ENCODE measurements around the gene TMEM271. TPM values are rescaled to one million over a fixed set of nuclear protein-coding genes. Genes with fewer than 3 reads are reported as not detected.

TMEM271 gene
- total and polyA plus RNA-seq, 2 experiments from 2014 or later = not detected

DNA sequence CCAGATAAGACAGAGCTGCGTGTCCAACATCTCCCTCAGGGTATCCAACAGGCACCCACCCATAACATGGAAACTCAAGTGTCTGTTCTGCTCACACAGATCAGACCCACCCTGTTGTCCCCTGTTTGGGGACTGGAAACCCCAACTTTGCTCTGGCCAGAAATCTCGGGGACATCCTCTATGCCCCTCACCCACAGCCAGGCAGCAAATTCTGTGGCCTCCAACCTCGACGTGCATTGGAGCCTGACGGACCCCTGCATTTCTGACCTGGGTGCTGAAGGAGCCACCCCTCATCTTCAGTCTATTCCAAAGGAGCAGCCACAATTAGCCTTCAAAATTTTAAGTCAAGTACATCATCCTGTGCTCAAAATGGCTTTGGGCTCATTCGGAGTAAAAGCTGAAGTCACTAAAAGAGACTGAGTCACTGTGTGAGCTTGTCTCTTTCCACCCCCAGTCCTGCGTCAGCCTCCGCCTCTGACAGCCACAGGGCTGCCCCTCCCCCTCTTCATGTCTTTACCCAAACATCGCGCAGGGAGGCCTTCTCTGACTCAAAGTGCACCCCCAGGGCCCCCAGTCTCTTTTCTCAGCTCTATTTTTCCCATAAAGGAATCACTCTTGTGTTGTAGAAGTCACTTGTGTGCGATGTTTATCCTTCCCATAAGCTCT lies 24.9 kb upstream of the TMEM271 start:
- H3K4me2 ChIP-seq = no peak overlapping the region
- no peak for DNase-seq (ENCODE audit: low spot score)
- no peaks in the 10 kb centered on the region for H3K4me1 ChIP-seq (ENCODE audit: insufficient read depth)
- WGBS (ENCODE audit: low lambda C conversion rate, missing lambda C conversion rate) = 69% methylated on average over 11 of the region's 11 CpGs
- H2AFZ ChIP-seq = no peak overlapping the region
- no peak for TF ChIP-seq EZH2 (IDR thresholded peaks at IDR 0.05; ENCODE audit: borderline replicate concordance)
- TF ChIP-seq CTCF (IDR thresholded peaks at IDR 0.05; ENCODE audit: poor library complexity) = no peak
- no peak for TF ChIP-seq EZH2phosphoT487 (IDR thresholded peaks at IDR 0.05; ENCODE audit: low read depth, severe bottlenecking, unreplicated experiment)
- no peak overlapping the region for H3K27ac ChIP-seq
- no peaks in the 10 kb centered on the region for H3K9me3 ChIP-seq (ENCODE audit: low read depth)
- H3K4me3 ChIP-seq = no peak overlapping the region
- H3K27me3 ChIP-seq = no peaks in the 10 kb centered on the region
- H3K79me2 ChIP-seq = no peaks in the 10 kb centered on the region
- no peaks in the 10 kb centered on the region for H4K20me1 ChIP-seq (ENCODE audit: insufficient read depth, poor library complexity, severe bottlenecking)
- H3K36me3 ChIP-seq (replicated peaks; ENCODE audit: insufficient read depth, low read depth) = no peaks in the 10 kb centered on the region
- no peaks in the 10 kb centered on the region for H3K9me2 ChIP-seq (replicated peaks; ENCODE audit: insufficient read depth)

GRCh38 chr4:600166-600565 lies 24.1 kb upstream of the TMEM271 start:
- H4K20me1 ChIP-seq (ENCODE audit: insufficient read depth, poor library complexity, severe bottlenecking) = no peaks in the 10 kb centered on the region
- H3K9me3 ChIP-seq (ENCODE audit: low read depth) = no peaks in the 10 kb centered on the region
- no peak for DNase-seq (ENCODE audit: low spot score)
- H3K79me2 ChIP-seq = no peaks in the 10 kb centered on the region
- no peaks in the 10 kb centered on the region for H3K36me3 ChIP-seq (replicated peaks; ENCODE audit: insufficient read depth, low read depth)
- no peaks in the 10 kb centered on the region for H3K4me1 ChIP-seq (ENCODE audit: insufficient read depth)
- no peak overlapping the region for H3K27ac ChIP-seq
- TF ChIP-seq EZH2phosphoT487 (IDR thresholded peaks at IDR 0.05; ENCODE audit: low read depth, severe bottlenecking, unreplicated experiment) (no peak), CTCF (IDR thresholded peaks at IDR 0.05; ENCODE audit: poor library complexity) (no peak), EZH2 (IDR thresholded peaks at IDR 0.05; ENCODE audit: borderline replicate concordance) (no peak)
- no peak overlapping the region for H3K4me2 ChIP-seq
- H3K4me3 ChIP-seq = no peak overlapping the region
- no peaks in the 10 kb centered on the region for H3K27me3 ChIP-seq
- H2AFZ ChIP-seq = no peak overlapping the region
- 87% methylated on average over 6 of the region's 6 CpGs for WGBS (ENCODE audit: low lambda C conversion rate, missing lambda C conversion rate)
- H3K9me2 ChIP-seq (replicated peaks; ENCODE audit: insufficient read depth) = no peaks in the 10 kb centered on the region

- H3K9me2 ChIP-seq (replicated peaks; ENCODE audit: insufficient read depth) = no peaks in the 10 kb centered on the region
- no peaks in the 10 kb centered on the region for H3K27me3 ChIP-seq
- no peak for DNase-seq (ENCODE audit: low spot score)
- H4K20me1 ChIP-seq (ENCODE audit: insufficient read depth, poor library complexity, severe bottlenecking) = no peaks in the 10 kb centered on the region
- no peak overlapping the region for H2AFZ ChIP-seq
- H3K9me3 ChIP-seq (ENCODE audit: low read depth) = no peaks in the 10 kb centered on the region
- no peak overlapping the region for H3K27ac ChIP-seq
- 79% methylated on average over 3 of the region's 3 CpGs for WGBS (ENCODE audit: low lambda C conversion rate, missing lambda C conversion rate)
- H3K4me1 ChIP-seq (ENCODE audit: insufficient read depth) = no peaks in the 10 kb centered on the region
- no peaks in the 10 kb centered on the region for H3K36me3 ChIP-seq (replicated peaks; ENCODE audit: insufficient read depth, low read depth)
- TF ChIP-seq EZH2phosphoT487 (IDR thresholded peaks at IDR 0.05; ENCODE audit: low read depth, severe bottlenecking, unreplicated experiment) (no peak), EZH2 (IDR thresholded peaks at IDR 0.05; ENCODE audit: borderline replicate concordance) (no peak), CTCF (IDR thresholded peaks at IDR 0.05; ENCODE audit: poor library complexity) (no peak)
- H3K4me2 ChIP-seq = no peak overlapping the region
- no peaks in the 10 kb centered on the region for H3K79me2 ChIP-seq
- no peak overlapping the region for H3K4me3 ChIP-seq
Observed at GRCh38 chr4:598925-599324, 22.8 kb upstream of the TMEM271 start.
